GM21381 (cell line): Measurements from ENCODE around the gene ISY1.
"Not testable (repeated sequence)": the region's sequence is repeated elsewhere in the genome, so short reads cannot be mapped to it uniquely, and the experiment has no call there.

ENCODE experiments used
- ATAC-seq: cut with Tn5 transposase; IDR thresholded peaks from one replicate; pipeline ENCODE4 v1.9.1; 2021; ENCODE audit warnings: mild to moderate bottlenecking, moderate library complexity; ENCODE audit not compliant: unreplicated experiment

The ISY1 gene

GRCh38 chr3:129173206-129173605 lies 12.3 kb upstream of the ISY1 start:
- ATAC-seq = no peak

- no peak for ATAC-seq
These were observed 5.9 kb upstream of the ISY1 start for GRCh38 chr3:129166579-129167332.

DNA sequence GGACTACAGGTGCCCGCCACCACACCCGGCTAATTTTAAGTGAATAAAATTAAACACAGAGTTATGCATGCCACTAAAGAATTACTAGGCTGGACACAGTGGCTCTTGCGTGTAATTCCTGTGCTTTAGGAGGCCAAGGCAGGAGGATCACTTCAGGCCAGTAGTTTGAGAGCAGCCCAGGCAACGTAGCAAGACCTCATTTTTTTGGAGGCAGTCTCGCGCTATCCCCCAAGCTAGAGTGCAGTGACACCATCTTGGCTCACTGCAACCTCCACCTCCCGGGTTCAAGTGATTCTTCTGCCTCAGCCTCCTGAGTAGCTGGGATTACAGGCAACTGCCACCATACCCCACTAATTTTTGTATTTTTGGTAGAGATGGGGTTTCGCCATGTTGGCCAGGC lies 4.7 kb upstream of the ISY1 start:
- ATAC-seq = not testable (repeated sequence)

- ATAC-seq = no peak
These were observed 3.6 kb upstream of the ISY1 start for GRCh38 chr3:129164500-129164899.

DNA sequence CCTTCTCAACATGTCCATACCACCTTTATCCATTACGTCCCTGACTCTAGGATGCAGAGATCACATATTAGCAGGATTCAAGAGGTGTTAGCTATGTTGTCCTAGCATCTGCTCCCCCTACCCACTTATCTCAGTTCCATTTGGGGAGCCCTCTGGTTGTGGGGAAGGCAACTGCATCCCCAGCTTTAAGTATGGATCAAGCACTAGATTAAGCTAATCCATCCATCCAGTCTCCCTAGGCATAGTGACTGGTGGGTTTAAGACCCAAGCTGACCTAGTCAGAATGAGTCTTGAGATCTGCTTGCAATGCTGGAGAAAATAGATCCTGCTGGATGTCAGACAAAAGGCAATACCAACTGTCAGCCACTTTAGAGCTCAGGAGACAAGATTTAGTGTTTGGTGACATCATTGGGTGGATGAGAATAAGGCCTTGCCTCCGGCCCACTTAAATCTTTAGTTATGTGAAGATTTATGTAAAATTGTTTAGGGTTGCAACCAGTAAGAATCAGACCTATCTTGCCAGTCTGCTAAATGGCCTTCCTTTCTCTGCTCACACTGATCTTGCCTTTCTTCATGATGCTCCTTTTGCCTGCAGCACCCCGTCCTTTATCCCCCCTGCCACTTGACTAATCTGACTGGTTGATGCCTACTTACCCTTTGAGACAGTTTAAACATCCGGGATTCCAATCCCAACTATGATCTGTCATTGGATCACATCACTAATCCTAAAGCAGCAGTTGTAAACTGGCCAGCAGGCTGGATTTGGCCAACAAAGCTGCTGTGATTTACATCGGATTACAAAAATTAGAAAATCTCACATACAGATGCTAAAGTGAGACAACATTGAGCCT lies 2.1 kb upstream of the ISY1 start:
- no peak for ATAC-seq

- ATAC-seq = no peak
These were observed 1.0 kb upstream of the ISY1 start for GRCh38 chr3:129161860-129162271.

- no peak for ATAC-seq
These were observed 16.1 kb downstream of the ISY1 start for GRCh38 chr3:129144786-129145185.

DNA sequence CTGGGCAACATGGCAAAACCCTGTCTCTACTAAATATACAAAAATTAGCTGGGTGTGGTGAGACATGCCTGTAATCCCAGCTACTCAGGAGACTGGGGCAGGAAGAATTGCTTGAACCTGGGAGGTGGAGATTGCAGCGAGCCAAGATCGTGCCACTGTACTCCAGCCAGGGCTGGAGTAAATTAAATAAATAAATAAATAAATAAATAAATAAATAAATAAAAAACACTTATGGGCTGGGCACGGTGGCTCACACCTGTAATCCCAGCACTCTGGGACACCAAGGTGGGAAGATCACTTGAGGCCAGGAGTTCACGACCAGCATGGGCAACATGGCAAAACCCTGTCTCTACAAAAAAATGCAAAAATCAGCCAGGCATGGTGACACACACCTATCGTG lies 19.9 kb downstream of the ISY1 start:
- ATAC-seq = not testable (repeated sequence)

GRCh38 chr3:129139911-129140310 lies 21.0 kb downstream of the ISY1 start:
- no peak for ATAC-seq

DNA sequence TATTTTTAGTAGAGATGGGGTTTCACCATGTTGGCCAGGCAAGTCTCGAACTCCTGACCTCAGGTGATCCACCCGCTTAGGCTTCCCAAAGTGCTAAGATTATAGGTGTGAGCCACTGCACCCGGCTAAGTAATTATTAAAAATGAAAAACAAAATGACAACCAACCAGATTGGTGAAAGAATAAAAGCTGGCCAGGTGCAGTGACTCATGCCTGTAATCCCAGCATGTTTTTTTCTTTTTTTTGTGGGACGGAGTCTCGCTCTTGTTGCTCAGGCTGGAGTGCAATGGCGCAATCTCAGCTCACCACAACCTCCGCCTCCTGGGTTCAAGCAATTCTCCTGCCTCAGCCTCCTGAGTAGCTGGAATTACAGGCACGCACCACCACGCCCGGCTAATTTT lies 24.6 kb downstream of the ISY1 start:
- not testable (repeated sequence) for ATAC-seq

GRCh38 chr3:129132097-129132866 lies 28.6 kb downstream of the ISY1 start:
- ATAC-seq = no peak

GRCh38 chr3:129131465-129132088 lies 29.3 kb downstream of the ISY1 start:
- ATAC-seq = no peak

DNA sequence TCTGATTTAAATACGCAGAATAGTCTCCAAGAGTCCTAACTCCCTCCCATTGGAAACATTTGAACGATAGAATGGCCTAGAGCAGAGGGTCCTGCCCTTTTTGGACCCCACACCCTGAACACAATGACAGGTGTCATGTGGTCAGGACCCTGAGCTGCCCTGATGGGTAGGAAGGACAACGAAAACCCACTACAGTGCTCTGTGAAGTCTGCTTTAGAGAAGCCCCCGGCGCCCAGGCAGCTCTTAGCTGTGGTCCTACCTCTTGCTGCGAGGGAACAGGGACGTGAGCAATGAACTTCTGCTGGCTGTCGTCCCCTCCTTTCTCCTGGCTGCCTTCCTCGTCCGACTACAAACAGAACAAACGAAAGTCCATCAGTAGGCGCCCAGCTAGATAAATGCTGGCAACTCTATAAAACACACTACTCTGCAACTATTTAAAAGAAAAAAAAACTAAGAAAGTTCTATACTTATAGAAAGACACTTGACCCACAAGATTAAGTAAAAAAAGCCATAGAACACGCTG lies 30.5 kb downstream of the ISY1 start:
- ATAC-seq = no peak

GRCh38 chr3:129128357-129129155 lies 32.3 kb downstream of the ISY1 start:
- ATAC-seq = no peak

DNA sequence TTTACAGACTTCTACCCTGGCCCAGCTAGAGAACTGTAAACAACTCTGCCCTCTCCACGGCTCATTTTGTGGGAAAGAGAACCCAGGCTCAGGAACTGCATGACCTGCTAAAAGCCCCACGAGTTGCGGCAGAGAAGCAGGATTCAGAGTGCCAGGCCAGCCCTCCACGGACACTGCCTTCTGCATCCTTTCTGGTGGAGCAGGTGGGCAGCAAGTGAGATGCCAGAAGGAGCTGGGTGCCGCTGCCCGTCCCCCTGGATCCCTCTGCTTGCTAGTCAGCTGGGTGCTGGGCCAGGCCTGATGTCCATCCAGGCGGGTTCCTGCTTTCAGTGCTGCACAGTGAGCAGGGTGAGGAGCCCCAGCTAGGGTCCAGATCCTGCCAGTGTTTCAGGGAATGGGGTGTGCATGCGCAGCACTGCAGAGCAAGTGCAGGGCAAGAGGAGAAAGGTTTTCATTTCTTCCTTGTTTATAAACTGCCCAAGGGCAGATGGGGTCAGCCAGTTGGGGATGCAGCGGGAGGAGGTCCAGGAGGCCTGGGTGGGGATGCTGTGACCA lies 34.1 kb downstream of the ISY1 start:
- no peak for ATAC-seq

- ATAC-seq = no peak
These were observed 37.4 kb downstream of the ISY1 start for GRCh38 chr3:129123314-129124060.

DNA sequence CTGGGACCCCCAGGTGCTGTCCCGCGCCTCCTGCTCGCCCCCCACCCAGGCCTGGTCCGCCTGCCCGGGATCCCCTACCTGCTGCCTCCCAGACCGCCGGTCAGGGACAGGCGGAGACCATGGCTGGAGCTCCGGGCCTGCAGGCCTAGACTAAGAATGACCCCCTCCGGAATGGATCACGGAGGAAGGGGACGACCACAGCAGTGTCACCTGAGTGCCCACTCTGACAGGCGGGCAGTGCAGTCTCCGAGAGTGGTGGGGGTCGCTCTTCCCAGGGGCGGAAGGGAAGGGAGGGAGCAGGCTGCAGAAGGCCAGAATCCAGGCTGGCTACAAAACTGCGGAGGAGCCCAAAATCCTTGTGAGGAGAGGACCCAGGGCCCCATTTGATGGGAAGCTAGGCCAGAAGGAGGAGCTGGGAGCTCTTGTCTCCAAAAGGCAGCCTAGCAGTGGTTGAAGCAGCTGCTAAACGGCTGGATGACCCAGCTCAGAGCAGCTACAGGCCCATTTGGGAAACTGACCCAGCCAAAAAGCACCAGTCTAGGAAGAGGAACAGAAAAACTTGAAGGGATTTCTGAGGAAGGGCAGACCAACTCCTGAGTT lies 38.4 kb downstream of the ISY1 start:
- ATAC-seq = no peak

DNA sequence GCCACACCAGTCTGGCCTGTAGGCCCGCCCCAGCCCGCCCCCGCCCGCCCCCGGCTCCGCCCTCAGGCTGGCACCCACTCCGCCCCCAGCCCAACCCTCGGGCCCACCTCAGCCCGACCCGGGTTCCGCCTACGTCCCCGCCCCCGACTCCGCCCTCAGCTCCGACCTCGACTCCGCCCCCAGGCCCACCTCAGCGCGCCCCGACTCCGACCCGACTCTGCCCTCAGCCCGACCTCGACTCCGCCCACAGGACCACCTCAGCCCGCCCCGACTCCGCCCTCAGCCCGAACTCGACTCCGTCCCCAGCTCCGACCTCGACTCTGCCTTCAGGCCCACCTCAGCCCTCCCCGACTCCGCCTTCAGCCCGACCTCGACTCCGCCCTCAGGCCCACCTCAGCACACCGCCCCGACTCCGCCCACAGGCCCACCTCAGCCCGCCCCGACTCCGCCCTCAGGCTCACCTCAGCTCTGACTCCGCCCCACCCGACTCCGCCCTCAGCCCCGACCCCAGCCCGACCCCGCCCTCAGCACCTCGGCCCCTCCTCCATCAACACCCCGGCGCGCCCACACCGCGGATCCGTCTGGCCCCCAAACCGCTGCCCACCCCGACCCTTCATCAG lies 39.0 kb downstream of the ISY1 start, which contains the start of gene RAB43:
TSS of gene RAB43 (minus strand) at position 13 of the 620 bp plus-strand sequence. CDS start 315 bp downstream, outside the sequence.
- ATAC-seq = peak; percentile 43
